HG03039 (cell line): ENCODE measurements around the gene STAT5A.
A peak's percentile ranks its signal among the peaks of the same experiment; 100 is the strongest.

Experiments
- ATAC-seq: cut with Tn5 transposase; IDR thresholded peaks from one replicate; pipeline ENCODE4 v1.9.1; 2021; ENCODE audit warnings: mild to moderate bottlenecking, moderate library complexity; ENCODE audit not compliant: unreplicated experiment

Gene STAT5A

GRCh38 chr17:42266918-42267766, 21.2 kb upstream of the STAT5A start:
- ATAC-seq, result no peak

- ATAC-seq, result no peak
Measured at GRCh38 chr17:42268236-42268635, 20.1 kb upstream of the STAT5A start.

GRCh38 chr17:42270170-42270535, 18.1 kb upstream of the STAT5A start:
- no peak for ATAC-seq

GRCh38 chr17:42270596-42270995, 17.7 kb upstream of the STAT5A start:
- ATAC-seq, result no peak

- ATAC-seq, result no peak
Measured at GRCh38 chr17:42271006-42271778, 17.1 kb upstream of the STAT5A start.

GRCh38 chr17:42271779-42272035, 16.6 kb upstream of the STAT5A start:
- ATAC-seq, result no peak

- no peak for ATAC-seq
Measured at GRCh38 chr17:42272162-42272907, 16.0 kb upstream of the STAT5A start.

GRCh38 chr17:42273474-42274252, 14.6 kb upstream of the STAT5A start:
- ATAC-seq, result no peak

- no peak for ATAC-seq
Measured at GRCh38 chr17:42274253-42274542, 14.1 kb upstream of the STAT5A start.

- no peak for ATAC-seq
Measured at GRCh38 chr17:42274812-42275526, 13.3 kb upstream of the STAT5A start.

GRCh38 chr17:42275527-42276358, 12.6 kb upstream of the STAT5A start:
- peak; percentile 41 for ATAC-seq

- ATAC-seq, result peak; percentile 56
Measured at GRCh38 chr17:42276359-42276608, 12.0 kb upstream of the STAT5A start, which contains the start of gene STAT5B. STAT5B (minus strand) TSS chr17:42276391; CDS start chr17:42232127, 44,264 bp downstream.

- ATAC-seq, result no peak
Measured at GRCh38 chr17:42276609-42277341, 11.5 kb upstream of the STAT5A start.

GRCh38 chr17:42277342-42277712, 11.0 kb upstream of the STAT5A start:
- ATAC-seq, result no peak

GRCh38 chr17:42279776-42280630, 8.3 kb upstream of the STAT5A start:
- ATAC-seq, result no peak

- ATAC-seq, result no peak
Measured at GRCh38 chr17:42281571-42282096, 6.7 kb upstream of the STAT5A start.

GRCh38 chr17:42282478-42283080, 5.7 kb upstream of the STAT5A start:
- no peak for ATAC-seq
